Urothelium cell line (cell line): Measurements from ENCODE around the gene AMZ2.
A peak's percentile ranks its signal among the peaks of the same experiment; 100 is the strongest.
"Not testable (repeated sequence)": the region's sequence is repeated elsewhere in the genome, so short reads cannot be mapped to it uniquely, and the experiment has no call there.

Experiments used
- DNase-seq: peaks from one replicate; pipeline ENCODE4 v3.0.0; 2011; ENCODE audit warnings: low spot score, mixed read lengths
- FAIRE-seq: peaks from 2 replicates; lab custom pipeline; 2011; peaks lifted over from hg19 to GRCh38; lab: Jason Lieb, UNC

AMZ2 gene

DNA sequence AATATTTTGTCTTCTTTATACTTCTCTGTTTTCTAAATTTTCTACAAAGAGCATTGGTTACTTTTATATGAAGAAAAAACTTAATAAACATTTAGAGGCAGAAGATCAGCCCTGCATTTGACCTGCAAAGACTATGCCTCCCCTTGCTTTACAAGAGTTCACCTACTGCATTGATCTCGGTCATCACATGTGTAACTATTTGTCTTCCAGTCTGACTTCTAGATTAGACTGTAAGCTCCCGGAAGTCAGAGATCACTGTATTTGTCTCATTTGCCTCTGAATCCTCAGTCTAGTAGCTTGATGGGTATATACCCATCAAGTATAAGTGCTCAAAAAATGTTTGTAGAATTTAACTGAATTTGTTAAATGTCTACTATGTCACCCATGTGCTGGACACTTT, 27.7 kb upstream of the AMZ2 start:
- FAIRE-seq, DNase-seq: not testable (repeated sequence)

DNA sequence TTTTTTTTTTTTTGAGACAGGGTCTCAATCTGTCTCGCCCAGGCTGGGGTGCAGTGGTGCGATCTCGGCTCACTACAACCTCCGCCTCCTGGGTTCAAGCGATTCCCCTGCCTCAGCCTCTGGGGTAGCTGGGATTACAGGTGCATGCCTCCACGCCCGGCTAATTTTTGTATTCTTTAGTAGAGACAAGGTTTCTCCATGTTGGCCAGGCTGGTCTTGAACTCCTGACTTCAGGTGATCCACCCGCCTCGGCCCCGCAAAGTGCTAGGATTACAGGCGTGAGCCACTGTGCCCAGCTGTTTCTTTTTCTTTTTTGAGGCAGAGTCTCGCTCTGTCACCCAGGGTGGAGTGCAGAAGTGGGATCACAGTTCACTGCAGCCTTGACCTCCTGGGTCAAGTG, 27.1 kb upstream of the AMZ2 start:
- not testable (repeated sequence) for DNase-seq, FAIRE-seq

DNA sequence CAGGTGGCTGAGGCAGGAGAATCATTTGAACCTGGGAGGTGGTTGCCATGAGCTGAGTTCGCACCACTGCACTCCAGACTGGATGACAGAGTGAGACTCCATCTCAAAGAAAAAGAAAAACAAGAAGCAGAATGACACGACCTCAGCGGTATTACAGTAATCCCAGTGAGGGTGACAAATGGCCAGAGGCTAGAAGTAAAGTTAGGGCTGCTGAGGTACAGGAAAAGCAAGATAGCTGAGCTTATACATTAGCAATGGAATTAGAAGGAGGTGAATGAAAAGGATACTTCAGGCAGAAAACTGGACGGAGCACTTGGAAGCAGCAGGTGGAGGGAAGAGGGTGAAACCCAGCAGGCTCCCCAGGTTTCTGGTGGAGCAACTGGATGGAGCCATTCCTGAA, 26.1 kb upstream of the AMZ2 start:
- DNase-seq: no peak
- peak; percentile 48 for FAIRE-seq

DNA sequence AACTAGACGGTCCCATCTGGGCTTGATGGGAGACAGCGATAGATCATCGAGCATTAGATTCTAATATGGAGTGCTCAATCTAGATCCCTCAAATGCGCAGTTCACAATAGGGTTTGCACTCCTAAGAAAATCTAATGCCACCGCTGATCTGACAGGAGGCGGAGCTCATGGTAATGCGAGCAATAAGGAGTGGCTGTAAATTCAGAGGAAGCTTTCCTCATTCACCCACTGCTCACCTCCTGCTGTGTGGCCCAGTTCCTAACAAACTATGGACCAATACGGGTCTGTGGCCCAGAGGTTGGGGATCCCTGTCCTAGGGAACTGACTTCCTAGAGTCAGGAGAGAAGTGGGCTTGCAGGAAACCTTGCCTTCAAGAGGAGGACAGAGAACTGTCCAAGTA, 25.2 kb upstream of the AMZ2 start:
- FAIRE-seq (no peak), DNase-seq (no peak)

DNA sequence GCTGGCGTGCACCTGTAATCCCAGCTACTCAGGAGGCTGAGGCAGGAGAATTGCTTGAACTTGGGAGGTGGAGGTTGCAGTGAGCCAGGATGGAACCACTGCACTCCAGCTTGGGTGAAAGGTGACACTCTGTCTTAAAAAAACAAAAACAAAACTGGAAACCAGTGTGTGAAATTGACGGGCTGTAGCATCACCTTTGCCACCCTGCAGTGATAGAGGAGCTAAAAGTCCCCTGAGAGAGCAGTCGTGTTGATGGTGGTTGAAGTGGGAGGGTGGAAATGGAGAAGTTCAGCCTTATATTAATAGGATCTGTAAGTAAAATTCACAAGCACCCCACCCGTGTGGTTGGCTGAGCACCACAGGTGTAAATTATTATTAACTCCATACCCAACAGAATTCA, 22.8 kb upstream of the AMZ2 start:
- FAIRE-seq, DNase-seq: not testable (repeated sequence)

DNA sequence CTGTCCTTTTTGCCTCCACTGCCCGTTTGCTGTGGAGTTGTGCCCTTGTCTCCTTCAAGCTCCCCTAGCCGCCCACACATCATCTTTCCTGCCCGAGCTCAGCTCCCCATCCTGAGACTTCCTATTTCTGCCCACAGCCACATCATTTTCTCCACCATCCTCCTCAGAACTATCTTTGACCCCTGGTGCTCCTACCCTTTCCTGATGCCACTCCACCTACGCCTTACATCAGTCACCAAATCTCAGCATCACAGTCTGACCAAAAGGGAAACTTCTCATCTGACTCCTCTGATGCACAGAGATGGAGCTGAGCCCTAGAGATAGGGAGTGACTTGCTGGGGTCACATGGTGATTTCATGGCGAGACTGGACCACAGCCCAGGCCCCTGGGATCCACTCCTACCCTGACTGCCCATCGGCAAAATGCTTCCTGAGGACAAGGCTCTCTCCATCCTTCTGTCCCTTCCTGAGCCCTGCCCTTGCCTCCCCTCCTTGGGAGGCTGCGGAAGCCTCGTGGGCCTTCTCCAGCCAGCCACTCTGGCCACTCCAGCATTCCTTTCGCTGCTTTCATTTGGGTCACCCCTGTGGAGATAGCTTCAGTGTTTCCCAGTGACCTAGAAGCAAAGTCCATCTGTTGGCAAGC, 19.7 kb upstream of the AMZ2 start:
- FAIRE-seq: peak; percentile 90
- DNase-seq: not testable (repeated sequence)

DNA sequence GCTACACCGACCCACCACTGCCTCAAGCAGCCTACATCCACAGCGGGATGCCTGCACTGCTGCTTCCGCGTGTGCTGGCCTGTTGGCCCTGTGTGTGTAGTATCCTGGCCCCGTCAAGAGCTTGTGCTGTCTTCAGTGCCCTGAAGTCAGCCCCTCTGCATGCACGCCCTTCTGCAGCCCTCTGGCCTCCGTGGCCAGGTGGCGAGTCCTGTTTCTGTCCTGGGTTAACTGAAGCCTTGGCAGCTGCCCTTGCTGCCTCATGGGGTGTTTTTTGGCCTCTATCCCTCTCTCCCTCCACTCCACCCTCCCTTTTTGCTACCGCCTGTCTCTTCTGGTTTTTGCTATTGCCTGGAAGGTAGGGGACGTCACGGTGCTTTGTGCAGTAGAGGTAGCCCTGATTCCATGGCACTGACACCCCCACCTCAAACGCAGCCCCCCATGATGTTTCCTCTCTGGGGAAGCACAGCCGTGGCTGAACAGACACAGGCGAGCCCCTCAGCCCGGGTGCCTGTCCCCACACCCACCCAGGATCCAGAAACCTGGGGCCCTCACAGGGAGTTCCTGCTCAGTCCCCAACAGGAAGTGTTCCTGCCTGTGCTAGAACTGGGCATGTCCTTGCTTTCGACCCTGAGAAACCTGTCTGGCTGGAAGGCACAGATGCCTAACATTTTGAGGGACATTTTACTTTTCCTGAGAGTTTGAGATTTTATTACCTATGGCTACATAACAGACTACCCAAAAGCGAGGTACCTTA, 18.8 kb upstream of the AMZ2 start:
- no peak for DNase-seq
- FAIRE-seq: peak; percentile 5

DNA sequence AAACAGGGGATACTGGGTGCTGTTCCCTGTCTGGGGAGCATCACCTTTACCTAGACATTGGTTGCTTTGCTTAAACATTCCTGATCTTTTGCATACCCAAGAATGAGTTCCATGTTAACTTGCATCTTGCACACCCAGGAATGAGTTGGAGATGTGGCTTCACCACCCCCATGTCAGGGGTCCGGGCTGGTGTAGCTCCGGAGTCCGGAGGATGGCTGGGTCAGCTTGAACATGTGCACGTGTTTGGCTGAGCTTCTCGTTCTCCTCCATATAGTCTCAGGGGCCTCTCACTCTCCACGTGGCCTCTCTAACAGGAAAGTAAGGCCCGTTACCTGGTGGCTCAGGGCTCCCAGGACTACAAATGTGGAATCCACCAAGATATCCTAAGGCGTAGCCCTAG, 18.2 kb upstream of the AMZ2 start:
- DNase-seq (no peak), FAIRE-seq (no peak)

DNA sequence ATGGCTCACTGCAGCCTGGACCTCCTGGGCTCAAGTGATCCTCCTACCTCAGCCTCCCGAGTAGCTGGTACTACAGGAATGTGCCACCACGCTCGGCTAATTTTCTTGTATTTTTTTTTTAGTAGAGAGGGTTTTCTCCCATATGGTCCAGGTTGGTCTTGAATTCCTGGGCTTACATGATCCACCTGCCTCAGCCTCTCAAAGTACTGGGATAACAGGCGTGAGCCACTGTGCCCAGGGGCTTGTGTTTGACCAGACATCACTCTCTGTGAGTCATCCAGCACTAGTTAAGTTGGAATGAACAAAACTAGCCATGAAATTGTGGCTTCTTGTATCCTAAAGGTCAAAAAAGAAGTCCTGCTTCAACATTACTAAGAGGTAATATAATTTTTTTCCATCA, 16.7 kb upstream of the AMZ2 start:
- FAIRE-seq, DNase-seq: not testable (repeated sequence)

DNA sequence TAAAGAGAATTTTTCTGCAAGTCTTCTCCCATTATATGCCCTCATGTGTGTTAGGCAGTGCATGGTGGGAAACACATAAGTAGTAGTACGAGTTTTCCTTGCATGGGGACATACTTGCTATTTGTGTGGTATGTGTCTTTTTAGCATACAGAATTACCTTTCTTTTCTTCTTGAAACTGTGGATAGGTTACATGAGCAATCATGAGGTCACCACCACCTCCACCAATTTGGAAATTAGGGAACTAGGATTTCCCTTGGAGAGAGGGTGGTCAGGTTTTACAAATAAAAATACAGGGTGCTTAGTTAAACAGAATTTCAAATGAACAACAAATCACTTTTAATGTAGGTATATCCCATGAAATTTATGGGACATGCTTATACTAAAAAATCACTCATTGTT, 16.3 kb upstream of the AMZ2 start:
- no peak for FAIRE-seq

DNA sequence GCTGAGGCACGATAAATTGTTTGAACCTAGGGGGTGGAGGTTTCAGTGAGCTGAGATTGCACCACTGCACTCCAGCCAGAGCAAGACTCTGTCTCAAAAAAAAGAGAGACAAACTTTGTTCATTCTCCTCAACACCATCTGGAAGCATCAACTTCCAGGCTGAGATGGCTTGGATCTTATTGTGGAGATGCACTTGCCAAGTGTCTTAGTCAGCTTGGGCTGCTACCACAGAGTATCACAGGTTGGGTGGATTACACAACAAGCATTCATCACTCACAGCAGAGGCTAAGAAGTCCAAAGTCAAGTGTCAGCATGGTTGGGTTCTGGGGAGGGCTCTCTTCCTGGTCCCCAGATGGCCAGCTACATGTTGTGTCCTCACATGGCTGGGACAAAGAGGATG, 15.1 kb upstream of the AMZ2 start:
- peak; percentile 77 for FAIRE-seq
- not testable (repeated sequence) for DNase-seq

More for the DNA sequence above, 16.3 kb upstream of the AMZ2 start:
- no peak for DNase-seq

DNA sequence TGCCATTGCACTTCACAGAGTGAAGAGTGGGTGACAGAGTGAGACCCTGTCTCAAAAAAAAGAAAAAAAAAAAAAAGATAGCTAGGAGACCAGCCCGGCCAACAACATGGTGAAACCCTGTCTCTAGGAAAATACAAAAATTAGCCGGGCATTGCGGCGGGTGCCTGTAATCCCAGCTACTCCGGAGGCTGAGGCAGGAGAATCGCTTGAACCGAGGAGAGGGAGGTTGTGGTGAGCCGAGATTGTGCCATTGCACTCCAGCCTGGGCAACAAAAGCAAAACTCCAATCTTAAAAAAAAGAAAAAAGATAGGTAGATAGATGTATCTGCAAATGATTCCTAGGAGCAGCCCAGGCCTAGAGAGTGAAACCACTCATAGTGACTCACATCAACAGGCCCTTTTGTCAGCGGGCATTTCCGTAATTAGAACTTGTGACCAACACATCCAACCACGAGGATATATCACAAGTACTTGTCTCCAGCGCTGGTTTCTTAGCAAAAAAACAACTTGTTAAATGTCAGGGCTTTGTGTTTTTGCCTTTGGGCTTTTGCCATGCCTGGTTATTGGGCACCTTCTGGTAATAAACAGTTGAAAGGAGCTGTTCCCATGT, 13.0 kb upstream of the AMZ2 start:
- peak; percentile 35 for DNase-seq
- not testable (repeated sequence) for FAIRE-seq

DNA sequence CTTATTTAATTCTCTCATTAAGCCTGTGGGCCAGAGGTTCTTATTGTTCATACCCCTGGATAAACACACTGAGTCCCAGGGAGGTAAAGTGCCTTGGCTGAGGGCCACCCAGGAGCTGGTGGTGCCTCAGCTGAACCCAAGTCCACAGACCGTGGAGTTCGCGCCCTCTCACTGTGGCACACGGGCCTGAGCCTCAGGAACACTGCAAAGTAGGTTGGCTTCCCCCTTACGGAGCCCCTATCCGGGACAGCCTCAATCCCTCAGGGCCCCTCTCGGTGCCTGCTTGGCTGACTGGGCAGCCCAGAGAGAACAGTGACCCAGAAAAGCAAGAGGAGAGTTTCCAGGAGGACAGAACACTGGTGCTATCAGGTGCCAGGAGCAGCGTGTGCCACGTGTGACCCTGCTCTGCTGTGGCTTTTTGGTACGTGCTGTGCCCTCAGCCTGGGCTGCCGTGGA, 12.5 kb upstream of the AMZ2 start:
- not testable (repeated sequence) for FAIRE-seq, DNase-seq

DNA sequence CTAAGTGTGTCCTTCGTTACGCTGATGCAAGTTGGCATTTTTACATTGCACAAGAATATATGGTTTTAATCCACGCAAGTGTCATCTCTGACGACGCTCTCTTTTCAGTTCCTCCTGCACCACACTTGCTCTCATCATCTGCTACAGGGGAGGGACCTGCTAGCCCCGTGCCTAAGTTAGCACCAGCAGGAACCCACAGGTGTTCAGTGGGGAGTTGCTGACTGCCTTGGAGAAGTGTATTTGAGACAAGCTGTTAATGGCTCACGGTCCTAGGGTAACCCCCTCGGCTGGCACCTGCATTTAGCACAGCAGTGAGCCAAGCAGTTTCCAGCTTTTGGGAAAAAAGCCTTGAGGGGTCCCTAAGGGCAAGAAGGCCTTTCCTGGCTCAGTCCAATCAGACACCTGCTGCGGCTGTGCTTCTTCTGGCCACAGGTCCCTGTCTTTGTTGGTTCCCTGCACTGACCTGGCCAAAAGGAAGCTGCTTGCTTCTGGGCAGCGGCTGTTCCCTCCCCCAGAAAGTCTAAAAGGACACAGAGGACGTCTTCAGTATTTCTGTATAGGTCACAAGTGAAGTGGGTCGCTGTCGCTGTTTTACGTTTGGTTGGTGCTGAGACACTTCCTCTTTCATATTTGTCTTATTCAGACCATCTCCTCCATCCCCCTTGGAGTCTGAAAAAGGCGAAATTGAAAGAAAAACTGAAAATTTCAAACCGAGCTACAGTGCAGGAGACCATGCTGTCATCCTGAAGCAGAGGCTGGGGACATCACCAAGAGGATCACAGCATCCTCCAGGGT, 10.3 kb upstream of the AMZ2 start:
- FAIRE-seq, DNase-seq: not testable (repeated sequence)

DNA sequence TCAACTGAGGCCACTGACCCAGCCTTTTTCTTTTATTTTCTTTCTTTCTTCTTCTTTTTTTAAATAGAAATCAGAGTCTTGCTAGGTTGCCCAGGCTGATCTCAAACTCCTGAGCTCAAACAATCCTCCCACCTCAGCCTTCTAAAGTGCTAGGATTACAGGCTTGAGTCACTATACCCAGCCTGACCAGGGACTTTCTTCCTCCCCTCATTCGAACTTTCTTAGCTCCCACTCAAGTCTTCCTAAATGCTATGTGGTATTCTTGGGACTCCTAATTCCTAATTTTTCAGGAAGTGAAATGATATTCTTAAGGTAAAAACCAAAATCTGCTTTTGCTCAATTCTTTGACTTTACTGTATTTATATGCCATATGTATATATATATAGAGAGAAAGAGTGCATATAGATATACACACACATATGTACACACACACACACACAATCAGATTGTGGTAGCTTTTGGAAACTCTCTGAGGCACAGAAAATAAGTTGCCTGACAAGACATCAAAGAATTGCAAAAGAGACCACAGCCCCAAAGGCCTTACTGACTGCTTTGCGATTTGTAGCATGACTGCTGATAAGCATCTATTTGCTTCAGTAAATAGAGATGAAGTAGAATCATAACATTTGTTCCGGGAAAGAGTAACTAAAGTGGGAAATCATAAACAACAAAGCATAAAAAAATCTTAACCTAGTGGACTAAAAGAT, 9.5 kb upstream of the AMZ2 start:
- no peak for FAIRE-seq

DNA sequence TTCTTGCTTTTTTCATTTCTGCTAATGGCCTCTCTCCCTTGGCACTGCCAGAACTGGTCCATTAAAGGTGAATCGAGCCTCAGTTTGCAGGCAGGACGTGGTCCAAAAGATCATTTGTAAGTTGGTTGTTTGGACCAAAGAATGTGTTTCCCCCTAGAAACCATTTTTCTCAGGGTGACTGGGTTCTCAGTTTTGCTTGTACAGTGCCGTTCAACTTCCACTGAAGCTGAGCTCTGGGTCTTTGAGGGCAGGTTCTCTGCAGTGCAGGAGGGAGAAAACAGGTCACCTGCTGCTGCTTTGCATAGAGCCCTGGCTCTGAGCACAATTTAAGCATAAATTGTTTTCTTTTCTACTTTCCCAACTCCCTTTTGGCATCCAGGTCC, 9.0 kb upstream of the AMZ2 start:
- no peak for FAIRE-seq
- DNase-seq: no peak

More for the DNA sequence above, 9.5 kb upstream of the AMZ2 start:
- no peak for DNase-seq

DNA sequence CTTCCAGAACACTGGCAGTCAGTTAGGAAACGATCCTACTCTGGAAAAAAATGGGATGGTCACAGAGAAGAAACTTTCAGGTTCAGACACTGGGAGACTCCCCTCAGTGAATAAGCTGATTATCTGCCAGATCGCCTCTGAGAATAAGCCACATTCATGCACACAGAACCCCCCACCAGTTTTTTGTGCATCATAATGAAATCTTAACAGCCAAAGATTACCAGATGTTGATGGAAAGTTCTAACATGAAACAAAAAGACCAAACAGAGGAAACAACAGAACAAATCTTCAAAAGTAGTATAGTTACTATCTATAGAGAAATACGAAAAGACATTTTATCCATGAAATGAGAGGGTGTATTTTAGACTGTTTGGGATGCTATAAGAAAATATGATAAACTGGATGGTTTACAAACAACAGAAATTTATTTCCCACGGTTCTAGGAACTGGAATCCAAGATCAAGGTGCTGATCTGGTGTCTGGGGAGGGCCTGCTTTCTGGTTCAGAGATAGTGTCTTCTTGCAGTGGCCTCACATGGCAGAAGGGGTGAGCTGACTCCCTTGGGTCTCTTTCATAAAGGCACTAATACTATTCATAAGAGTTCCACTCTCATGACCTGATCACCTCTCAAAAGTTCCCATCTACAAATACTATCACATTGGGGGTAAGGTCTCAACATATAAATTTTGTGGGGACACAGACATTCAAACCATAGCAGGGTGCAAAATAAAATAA, 8.0 kb upstream of the AMZ2 start:
- DNase-seq: no peak
- no peak for FAIRE-seq

DNA sequence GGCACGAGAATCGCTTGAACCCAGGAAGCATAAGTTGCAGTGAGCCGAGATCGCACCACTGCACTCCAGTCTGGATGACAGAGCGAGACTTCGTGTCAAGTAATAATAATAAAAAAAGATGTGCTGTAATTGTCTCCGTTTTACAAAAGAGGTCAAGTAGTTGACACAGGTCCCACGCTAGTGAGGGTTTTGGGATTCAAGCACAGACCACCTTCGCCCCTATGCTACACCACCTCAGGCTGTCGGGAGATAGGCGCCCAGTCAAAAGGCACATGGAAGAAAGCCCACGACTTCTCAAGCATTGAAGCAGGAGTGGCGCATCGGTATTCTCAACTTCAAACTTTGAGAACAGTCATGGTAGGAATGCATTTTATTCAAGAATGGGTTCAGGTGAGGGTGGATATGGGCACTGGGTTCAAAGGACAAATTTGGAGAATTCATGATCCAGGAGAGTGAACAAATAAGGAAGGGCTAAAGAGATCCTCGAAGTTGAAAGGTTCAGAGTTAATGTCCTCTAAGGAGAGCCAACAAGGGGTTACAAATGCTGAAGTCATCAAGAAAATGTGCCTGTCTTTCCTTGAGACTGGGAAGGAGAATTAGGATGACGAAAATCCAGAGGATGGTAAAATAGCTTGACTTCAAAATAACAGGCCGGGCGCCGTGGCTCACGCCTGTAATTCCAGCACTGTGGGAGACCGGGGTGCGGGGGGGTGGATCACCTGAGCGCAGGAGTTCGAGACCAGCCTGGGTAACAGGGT, 1.4 kb upstream of the AMZ2 start:
- FAIRE-seq (no peak), DNase-seq (no peak)

DNA sequence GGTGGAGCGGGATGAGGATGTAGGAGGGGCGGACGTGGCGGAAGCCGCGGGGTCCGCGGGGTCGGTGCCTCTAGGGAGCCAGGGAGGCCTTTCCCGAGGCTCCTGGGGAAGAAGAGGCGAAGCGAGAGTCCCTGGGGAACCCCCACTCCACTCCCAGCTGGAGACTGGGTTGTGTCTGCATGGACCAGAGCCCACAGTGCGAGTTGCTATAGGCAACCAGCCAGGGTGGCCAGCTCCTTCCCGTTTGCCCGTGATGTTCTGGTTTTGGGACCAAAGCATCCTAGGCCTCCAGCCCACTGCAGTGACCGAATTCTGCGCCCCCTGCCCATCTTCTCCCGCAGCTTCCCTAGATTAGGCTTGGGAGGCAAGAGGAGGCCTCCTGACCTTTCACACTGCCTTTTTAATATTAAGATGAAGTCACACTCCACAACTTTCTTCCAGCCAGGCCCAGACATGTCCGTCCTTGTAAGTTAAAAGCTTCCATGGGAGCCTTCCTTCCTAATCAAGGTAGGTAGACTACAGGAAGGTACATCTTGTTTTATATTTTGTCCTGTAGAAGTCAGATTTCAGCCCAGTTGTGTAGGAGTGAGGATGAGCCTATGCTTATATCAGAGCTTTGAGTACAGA, 469 bp downstream of the AMZ2 start:
- FAIRE-seq: no peak
- DNase-seq: no peak
